Fibroblast of lung (primary cell): ENCODE measurements around the gene NXPH3.

Experiments
- EZH2 ChIP-seq: IDR thresholded peaks from 2 replicates; pipeline ENCODE4 v1.5.1; 2012; ENCODE audit warnings: low read length, control low read depth, mild to moderate bottlenecking; ENCODE audit errors: missing control alignments
- TF ChIP-seq, protein P1 (sequence below), 2 donors: IDR thresholded peaks in 1 of 2; conservative IDR thresholded peaks in 1 of 2; 1 replicate in 1 of 2; 2 replicates in 1 of 2; pipeline ENCODE4 v1.5.1; 2011 to 2012; ENCODE audit warnings: low read length in 2 of 2, control low read depth in 1 of 2, inconsistent platforms in 1 of 2, low read depth in 1 of 2, mild to moderate bottlenecking in 1 of 2

DNA sequence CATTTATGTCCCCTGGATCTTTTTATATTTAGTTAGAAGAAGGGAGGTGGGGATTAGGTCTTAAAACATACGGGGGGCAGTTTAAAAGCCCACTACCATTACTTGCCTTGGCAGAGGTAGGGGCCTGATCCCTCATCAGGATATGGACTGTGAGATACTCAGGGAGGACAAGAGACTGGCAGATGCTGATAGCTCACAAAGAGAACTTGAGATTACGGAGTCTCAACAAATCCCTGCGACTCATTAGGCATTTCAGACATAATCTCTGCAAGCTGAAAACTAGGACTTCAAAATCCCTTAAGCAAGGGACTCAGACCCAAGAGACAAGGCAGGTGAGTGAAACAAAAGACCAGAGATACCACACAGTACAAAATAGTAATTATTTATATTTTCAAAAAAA is 23.2 kb downstream of the NXPH3 start:
- TF ChIP-seq, protein P1, sequence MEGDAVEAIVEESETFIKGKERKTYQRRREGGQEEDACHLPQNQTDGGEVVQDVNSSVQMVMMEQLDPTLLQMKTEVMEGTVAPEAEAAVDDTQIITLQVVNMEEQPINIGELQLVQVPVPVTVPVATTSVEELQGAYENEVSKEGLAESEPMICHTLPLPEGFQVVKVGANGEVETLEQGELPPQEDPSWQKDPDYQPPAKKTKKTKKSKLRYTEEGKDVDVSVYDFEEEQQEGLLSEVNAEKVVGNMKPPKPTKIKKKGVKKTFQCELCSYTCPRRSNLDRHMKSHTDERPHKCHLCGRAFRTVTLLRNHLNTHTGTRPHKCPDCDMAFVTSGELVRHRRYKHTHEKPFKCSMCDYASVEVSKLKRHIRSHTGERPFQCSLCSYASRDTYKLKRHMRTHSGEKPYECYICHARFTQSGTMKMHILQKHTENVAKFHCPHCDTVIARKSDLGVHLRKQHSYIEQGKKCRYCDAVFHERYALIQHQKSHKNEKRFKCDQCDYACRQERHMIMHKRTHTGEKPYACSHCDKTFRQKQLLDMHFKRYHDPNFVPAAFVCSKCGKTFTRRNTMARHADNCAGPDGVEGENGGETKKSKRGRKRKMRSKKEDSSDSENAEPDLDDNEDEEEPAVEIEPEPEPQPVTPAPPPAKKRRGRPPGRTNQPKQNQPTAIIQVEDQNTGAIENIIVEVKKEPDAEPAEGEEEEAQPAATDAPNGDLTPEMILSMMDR (conservative IDR thresholded peaks at IDR 0.05 in 1 of 2, IDR thresholded peaks at IDR 0.05 in 1 of 2; ENCODE audit: low read depth in 1 of 2, low read length in 2 of 2), result no peak
- TF ChIP-seq EZH2, result no peak
